ENCODE results near the gene ADCY2. TPM values are rescaled to one million over a fixed set of nuclear protein-coding genes. Genes with fewer than 3 reads are reported as not detected.

Gene ADCY2
- total RNA-seq, 1 donor from 2014 or later: 13.4 TPM

DNA sequence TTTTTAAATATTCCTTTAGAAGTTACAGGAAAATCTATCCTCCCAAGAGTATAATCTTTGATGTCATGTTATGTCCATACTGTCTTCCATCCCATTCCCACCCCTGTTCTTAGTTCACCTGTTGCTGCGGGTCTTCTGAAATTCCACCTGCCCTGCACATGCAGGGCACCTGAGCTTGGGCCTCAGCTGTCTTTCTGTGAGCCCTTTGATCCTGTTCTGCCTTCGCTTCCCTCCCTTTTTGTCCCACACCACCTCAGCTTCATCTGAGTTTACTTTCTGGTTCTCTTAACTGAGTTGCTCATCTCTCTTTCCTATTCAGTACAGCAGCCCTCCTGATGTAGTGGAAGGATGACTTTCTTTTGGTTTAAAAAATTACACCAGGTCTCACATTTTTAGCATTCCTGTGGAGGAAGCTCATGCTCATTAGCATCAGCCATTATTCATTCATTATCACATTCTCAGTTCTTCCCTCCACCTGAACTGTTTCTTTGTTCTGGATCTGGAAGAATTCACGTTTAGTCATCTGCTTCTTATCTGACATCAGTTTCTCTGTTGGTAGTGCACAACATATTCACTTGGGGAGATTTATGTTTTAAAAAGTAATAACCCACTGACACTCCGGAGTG lies 211.0 kb downstream of the ADCY2 start:
- no peak for DNase-seq

DNA sequence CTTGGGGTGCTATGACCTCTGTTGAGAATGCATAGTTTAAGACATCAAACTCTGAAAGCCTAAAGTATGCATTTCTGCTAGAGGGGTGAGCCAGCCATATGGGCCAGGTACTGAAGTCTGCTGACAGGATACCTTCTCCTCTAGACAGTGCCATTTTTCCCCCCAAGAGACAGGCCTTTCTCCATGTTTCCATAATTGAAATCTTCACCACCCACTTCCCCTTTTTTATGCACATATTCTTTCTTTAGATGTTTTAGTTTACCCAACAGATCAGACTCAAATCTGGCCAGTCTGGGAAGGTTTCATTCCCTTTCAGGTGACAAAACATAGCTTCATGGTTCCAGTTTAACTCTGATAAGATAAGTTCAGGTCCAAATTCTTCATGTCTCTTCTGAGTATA lies 212.8 kb downstream of the ADCY2 start:
- DNase-seq: no peak

DNA sequence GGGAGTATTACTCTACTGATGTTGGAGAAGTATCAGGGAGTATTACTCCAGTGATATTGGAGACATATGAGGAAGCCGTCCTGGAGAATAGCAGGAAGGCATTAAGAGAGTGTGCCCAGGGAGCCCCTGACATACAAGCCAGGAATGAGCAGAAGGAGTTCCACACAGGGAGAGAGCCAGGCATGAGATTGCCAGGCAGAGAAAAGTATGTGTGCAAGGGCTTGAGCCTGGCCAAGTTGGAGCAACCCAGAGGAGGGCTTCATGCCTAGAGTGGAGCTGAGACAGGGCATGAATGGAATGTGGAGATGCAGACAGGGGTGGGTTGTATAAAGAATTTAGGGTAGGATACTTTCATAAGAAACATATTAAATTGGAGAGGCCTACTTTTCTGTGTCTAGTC lies 213.8 kb downstream of the ADCY2 start:
- no peak for DNase-seq

DNA sequence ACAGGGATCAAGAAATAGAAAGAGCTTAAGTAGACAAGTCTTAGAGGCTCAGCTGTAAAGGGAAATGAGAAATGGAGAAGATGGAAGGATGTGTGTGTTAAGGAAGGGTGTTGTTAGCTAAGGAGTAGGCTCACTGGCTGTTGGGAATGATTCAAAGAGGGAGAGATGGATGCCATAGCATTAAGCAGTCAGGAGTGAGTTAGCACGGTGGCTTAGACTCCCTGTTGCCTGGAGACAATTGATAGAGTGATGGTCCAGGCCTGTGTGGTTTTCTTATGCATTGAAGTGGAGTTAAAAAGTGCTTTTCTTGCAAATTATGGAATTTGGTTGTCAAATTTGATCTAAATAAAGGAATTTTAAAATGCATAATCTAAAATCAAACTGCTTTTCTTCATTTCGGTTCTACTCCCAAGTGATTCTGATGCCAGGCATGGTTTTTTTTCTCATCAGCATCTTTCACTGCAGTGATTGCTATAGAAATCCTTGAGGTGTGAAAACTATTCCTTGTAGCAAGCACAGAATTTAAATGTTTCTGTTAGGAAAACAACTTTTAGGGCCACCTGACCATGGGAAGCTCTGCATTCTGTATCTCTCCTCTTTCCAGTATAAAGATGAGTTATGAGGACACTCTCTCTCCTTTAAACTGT lies 214.7 kb downstream of the ADCY2 start:
- no peak for DNase-seq

DNA sequence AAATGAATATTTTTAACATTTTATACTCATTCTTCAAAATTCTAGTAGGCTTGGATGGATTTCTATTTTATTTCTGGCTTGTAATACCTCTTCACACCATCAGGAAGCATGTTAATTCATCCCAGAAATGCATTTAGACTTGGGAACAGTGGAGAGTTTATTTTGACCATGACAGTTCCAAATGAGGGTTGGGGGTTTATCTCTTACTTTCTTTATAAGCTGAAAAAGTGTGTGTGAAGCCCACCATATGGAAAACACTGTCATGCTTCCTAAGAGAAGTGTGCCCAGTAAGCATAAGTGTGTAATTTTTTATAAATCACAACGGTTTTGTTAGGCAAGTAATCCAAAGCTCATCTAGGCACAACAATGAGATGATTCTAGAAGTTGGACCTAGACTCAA lies 215.6 kb downstream of the ADCY2 start:
- DNase-seq: no peak

DNA sequence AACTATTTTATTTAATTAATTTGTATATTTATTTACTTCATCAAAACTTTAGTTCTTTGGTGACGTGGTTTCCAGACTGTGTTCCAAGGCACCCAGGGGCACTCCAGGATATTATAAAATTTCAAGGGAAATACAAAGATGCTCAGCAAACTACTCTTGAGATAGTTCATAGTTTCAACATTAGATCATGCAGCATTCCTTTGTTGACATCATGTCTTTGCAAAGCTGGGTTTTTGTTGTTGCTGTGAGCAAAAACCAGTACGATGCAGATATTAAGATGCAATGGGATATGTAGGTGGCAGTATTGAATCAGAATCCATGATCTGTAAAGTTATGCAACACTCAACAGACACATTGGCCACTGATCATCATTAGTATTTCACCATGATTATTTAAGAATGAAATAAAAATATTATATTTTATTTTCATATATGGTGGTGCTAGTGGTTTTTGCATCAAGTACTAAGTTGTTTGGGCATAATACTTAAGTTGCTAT lies 219.7 kb downstream of the ADCY2 start:
- no peak for DNase-seq

DNA sequence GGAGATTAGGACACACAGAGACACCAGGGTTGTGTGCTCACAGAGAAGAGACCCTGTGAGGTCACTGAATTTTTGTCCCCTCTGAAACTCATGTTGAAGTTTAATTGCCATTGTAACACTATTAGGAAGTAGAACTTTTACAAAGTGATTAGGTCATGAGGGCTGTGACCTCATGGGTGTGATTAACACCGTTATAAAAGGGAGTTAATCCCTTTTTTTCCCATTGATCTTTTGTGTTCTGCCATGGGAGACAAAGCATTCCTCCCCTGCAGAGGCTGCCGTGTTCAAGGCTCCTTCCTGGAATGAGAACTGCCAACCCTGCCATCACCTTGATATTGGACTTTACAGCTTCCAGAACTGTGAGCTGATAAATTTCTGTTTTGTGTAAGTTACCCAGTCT lies 221.0 kb downstream of the ADCY2 start:
- DNase-seq: no peak

DNA sequence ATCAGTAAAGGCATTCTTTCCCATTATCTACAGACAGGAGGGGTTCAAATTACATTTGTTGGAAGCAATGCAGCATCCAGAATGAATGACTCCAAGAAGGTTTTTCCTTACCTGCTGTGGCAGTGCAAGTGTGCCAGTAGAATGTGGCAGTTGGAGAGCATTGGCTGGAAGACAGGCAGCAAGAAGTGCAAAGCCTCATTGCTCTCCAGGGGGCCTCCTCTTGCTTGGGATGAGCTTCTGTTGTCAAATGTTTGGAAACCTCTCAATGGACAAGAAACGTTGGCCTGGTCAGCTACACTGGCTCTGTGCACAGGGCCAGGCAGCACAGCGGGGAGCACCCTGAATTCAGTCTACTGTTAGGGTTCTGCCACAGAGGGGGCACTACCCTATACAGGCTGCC lies 226.6 kb downstream of the ADCY2 start:
- DNase-seq: no peak

DNA sequence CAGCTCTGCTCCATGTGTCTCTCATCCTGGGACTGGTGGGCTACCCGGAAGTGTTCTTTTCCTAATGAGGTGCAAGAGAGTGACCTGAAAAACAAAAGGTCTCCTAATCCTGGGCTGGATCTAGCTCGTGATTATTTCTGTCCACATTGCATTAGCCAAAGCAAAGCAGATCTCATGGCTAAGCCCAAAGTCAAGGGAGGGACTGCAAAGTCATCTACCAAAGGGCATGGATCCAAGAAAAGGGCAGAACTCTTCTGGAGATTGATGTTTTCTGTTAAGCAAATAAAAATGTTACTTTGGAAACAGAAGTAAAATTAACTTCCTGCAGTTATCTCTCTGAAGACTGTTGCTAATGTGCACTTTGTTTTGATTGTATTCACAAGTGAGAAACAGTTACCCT lies 229.8 kb downstream of the ADCY2 start:
- DNase-seq: no peak

DNA sequence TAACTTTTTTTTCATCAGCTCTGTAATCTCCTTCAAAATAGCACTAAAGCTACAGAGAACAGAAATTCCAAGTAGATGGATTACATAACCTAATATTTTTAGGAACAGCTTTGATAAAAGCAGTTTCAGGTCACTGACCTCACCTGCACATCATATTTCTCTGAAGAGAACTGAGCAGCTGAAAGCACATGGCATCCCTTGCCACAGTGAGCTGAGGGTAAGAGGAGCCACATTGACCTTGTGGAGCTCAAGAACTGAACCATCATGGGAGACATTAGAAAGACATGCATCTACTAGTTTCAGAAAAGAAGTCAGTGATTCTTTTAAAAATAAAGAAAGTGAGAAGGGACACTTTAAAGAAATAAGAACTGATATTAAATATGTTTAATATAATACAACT lies 232.3 kb downstream of the ADCY2 start:
- no peak for DNase-seq

DNA sequence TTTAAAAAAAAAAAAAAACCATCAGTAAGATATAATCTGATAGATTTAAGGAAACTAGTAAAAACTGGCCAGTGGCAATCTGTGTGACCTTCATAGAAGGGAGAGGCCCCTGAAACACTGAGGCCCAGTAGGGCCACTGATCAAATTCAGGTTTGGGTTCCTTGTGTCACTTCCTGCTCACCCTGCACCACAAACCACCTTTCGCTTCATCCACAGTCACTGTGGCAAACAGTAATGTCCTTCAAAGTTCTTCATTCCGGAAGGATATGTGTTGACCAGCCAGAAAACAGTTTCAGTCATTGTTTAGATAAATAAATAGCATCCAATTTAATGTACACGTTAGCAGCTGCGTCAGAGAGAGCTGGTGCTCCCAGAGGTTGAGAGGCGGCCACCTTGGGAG lies 232.9 kb downstream of the ADCY2 start:
- DNase-seq: no peak

DNA sequence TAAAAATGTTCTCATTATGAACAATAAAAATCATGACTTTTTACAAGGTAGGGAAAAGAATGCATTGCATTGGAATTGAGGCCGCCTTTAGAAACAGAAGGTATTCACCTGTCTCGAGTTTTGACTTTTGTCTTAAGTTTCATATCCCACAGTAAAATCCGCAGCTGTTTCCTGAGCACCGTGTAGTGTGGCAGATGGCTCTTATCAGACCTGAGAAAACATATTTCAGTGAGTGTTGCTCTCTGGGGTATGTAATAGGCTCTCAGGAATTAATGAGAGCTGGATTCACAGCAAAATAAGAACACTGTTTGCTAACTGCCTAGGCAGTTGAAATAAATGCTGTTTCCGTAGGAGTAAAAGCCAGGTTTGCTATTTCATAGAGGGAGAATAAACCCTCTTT lies 233.6 kb downstream of the ADCY2 start:
- DNase-seq: no peak

DNA sequence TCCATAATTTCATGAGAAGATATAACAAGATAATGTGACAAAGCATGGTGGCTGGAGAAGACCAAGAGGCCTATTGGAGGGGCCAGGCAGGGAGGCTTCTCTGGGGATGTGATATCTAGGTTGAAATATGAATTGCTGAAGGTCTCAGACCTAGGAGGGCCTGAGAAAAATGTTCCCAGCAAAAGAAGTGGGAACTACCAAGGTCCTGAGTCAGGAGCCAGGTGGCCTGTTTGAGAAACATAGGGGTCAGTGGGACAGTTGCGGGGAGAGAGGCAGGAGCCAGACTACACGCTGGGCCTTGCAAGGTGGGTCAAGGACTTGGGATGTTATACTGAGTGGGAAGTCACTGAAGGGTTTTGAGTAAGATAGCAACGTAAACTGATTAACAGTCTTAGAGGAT lies 238.9 kb downstream of the ADCY2 start:
- no peak for DNase-seq

DNA sequence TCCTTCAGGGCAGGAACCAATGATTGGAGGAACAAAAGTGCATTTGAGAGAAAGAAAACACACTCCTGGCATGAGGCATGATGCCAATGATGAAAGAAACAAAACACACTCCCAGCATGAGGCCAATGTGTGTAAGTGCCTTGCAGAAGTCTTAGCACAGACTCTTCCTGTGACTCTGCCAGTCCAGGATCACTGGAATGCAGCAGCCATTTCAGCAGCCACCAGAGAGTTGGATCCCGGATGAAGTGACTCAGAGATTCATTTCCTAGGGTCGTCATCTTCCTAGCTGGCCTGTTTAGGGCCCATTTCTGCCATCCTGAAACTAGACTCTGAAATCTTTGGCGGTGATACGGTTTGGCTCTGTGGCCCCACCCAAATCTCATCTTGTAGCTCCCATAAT lies 242.5 kb downstream of the ADCY2 start:
- DNase-seq: no peak

DNA sequence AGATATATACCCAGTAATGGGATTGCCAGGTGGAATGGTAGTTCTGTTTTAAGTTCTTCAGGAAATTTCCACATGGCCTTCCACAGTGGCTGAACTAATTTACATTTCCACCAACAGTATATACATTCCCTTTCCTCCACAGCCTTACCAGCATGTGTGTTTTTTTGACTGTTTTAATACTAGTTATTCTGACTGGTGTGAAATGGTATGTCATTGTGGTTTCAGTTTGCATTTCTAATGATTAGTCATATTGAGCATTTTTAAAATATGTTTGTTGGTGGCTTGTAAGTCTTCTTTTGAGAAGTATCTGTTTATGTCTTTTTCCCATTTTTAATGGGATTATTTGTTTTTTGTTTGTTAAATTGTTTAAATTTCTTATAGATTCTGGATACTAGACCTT lies 246.1 kb downstream of the ADCY2 start:
- DNase-seq: no peak

DNA sequence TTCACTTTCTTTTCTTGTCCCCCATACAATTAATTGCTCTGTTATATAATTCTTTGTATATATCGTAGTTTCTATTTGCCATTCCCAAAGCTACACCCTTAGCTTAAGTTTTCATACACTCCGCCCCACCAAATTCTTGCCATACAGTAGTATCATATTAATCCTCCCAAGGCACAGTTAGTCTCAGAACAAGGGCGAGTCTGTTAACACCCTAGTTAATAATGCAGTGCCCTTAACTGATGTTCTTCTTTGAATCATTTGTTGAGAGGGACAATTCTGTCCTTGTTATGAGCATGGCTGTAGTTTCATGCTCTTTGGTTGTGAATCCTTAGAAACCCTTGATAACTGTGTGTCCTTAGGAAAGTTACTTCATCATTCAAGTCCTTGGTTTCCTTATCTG lies 248.8 kb downstream of the ADCY2 start:
- no peak for DNase-seq

DNA sequence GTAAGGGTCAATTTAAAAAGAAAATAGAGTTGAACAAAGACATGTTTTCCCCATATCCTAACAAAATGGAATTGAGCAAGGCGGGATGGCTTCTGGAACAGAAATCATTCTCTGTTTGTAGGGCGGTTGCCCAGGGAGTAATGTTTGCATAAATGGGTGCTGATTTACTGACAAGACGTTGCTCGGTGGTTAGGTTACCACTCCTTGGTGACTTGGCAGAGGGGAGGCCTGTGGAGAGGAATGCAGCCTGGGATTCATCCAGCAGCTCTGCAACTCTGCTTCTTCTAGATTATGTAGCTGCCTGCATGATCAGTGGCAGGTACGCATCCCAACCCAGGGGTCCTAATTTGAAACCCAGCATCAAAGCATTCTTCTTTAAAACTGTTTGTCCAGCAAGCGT lies 254.8 kb downstream of the ADCY2 start:
- no peak for DNase-seq

DNA sequence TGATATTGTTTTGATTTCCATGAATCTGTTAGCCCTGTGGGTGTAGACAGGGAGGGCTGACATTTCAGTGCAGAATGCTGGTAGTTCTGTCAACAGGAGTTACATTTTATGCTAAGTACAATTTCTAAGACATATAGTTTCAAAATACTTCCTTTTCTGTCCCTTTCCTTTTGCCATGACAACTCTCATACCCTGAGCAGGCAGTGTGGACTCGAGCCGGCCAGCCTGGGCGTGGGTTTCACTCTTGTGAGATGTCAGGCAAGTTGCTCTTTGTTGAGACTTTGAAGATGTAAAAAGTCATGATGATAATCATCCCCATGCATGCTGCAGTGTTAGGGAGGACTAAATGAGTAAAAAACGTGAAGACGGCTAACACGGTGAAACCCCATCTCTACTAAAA lies 257.1 kb downstream of the ADCY2 start:
- DNase-seq: no peak

DNA sequence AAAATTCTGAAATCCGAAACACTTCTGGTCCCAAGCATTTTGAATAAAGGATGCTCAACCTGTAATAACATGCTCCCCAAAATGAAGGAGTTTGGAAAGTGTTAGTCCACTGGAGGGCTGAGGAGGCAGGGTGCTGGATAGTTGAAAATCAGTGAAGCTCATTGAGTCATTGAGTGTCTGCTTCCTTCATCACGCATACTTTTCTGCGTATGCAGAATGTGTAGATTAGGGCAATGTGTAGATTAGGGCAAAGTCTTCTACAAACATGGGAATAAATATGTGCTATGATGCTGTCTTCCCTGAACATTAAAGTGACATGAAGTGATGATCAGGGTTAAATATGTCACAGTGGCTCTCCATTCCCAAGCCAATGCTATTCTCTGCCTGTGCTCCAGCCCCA lies 261.2 kb downstream of the ADCY2 start:
- no peak for DNase-seq

DNA sequence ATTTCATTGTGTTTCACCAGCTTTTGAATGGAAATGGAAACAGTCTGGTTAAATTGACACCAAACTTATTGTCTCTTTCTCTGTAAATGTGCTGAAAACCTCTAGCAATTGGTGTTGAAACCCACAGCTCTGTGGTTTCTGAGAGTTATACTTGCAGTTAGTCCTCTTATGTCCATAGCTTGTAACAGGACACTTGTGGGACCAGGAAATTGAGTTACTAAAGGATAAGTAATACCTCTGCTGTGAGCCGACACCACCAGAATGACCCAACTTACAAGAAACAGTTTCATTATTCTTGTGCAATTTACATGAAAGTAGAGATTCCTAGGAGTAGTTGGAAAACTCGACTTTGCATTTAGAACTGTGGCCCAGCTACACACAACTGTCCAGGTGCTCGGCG lies 263.5 kb downstream of the ADCY2 start:
- DNase-seq: no peak

DNA sequence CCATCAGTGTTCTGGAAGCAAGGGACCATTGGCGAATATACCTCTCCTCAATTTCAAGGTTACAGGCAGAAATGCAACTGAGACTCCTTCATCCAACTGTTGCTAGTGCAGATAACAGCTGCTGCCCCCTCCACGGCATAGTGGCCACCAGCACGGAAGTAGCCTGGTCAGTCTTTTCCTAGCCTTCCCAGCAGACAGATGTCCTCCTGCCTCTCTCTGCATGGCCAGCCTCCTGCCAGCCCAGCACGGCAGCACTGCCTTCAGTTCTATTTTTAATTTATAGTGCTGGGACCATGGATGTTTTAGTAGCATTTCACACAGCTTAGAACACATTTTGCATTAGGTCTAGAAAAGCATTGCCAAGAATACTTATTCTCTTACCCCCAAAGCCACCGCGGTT lies 266.4 kb downstream of the ADCY2 start:
- DNase-seq: no peak

DNA sequence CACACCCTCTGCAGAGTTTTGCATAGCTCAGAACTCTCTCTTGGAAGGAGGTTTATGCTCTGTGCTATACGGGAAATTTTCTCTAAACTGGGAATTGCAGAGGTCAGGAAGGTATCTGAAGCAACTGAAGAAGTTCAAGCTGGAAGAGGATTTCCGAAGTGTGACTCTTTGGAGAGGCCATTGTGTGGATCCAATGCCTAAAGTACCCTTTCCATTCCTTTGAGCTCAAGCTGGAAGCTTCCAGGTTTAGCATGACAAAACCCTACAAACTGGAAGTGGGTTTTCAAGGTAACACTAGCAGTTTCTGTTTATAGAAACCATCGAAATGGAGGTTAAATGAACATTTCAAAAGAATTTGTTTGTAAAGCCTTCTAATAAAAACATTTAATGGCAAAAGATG lies 267.9 kb downstream of the ADCY2 start:
- DNase-seq: no peak

DNA sequence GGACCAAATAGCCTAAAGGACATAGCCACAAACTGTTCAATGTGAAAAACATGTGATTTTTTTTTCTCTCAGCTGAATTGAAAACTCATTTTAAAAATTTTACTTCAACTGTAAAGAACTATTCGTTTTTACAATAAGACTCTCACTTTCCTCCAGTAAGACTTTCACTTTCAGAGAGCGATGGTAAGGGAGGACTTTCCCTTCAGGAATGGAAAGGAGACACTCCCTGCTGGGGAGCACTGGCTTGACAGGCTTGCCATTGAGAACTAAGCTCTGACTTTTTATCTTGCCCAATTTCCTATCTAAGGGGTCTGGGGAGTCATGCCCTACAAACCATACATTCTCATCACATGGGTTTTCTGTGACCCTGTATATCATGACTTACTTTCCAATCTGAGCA lies 268.3 kb downstream of the ADCY2 start:
- no peak for DNase-seq

DNA sequence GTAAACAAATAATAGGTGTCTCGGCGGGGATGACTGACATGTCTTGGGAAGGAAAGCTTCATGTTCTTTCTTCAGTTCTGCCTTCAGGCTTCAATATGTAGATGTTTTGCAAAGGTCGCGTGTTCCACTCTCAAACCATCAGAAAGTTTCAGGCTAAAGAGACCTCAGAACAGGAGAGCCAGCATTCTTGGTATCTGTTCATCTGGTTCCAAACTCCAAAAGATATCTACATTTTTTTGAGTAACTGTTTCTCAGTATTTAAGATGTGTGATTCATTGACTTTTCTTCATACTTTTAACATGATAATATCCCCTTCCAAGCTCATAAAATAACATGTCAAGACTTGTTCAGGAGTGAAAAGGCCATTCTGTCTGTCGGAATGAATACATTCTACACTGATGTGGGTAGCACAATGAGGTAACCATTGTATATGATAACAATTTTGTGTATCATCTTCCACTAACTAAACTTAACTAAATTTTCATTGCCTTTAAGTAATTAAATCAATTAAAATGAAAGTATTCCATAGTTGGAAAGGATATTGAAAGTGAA lies 271.4 kb downstream of the ADCY2 start:
- no peak for DNase-seq
